GM12865 (cell line): ENCODE results near the gene GTF2F1.

Experiments used
- DNase-seq: peaks from one replicate; pipeline ENCODE4 v3.0.0; 2010; ENCODE audit warnings: low read depth
- H3K4me3 ChIP-seq: 2 replicates; pipeline ENCODE4 v1.5.1; 2011; ENCODE audit warnings: mild to moderate bottlenecking, low read depth, low read length, control low read depth
- CTCF ChIP-seq: IDR thresholded peaks from 2 replicates; pipeline ENCODE4 v1.5.1; 2011; ENCODE audit warnings: low read length, control low read depth, low read depth, inconsistent platforms; ENCODE audit not compliant: insufficient read depth; ENCODE audit errors: missing control alignments

GTF2F1 gene

GRCh38 chr19:6374711-6375410, 18.1 kb downstream of the GTF2F1 start:
- no peak overlapping the region for H3K4me3 ChIP-seq
- DNase-seq: no peak
- no peak for TF ChIP-seq CTCF

- DNase-seq: no peak
- TF ChIP-seq CTCF: no peak
- peak overlapping the region; percentile 62 for H3K4me3 ChIP-seq
These were observed 18.7 kb downstream of the GTF2F1 start for GRCh38 chr19:6374161-6374709.

GRCh38 chr19:6373813-6374108, 19.2 kb downstream of the GTF2F1 start:
- DNase-seq: no peak
- H3K4me3 ChIP-seq: peak overlapping the region; percentile 62
- TF ChIP-seq CTCF: no peak

GRCh38 chr19:6373096-6373812, 19.7 kb downstream of the GTF2F1 start:
- TF ChIP-seq CTCF: no peak
- H3K4me3 ChIP-seq: peak overlapping the region; percentile 89
- peak; percentile 99 for DNase-seq

- TF ChIP-seq CTCF: no peak
- DNase-seq: peak; percentile 100
- H3K4me3 ChIP-seq: peak within 1 kb of the TSS; percentile 89
These were observed 20.3 kb downstream of the GTF2F1 start, which contains the start of gene ALKBH7 for GRCh38 chr19:6372594-6373095. Gene ALKBH7, plus strand, starts transcription at chr19:6372794. Its CDS starts 27 bp downstream, at chr19:6372821.

GRCh38 chr19:6364353-6364752, 28.6 kb downstream of the GTF2F1 start:
- no peak for TF ChIP-seq CTCF
- no peak for DNase-seq
- H3K4me3 ChIP-seq: no peak overlapping the region

GRCh38 chr19:6362351-6362801, 30.6 kb downstream of the GTF2F1 start:
- no peak for TF ChIP-seq CTCF
- H3K4me3 ChIP-seq: peak overlapping the region; percentile 92
- DNase-seq: no peak
